Stimulated activated CD4-positive, alpha-beta T cell treated with anti-CD3 and anti-CD28 coated beads, Interleukin-12 subunit alpha, Interleukin-12 subunit beta, amount 100 ng/mL, for 4 hours (primary cell): Measurements from ENCODE around the gene TKTL2.
A peak's percentile ranks its signal among the peaks of the same experiment; 100 is the strongest.

Experiments used
- DNase-seq: peaks from one replicate; pipeline ENCODE4 v3.0.0-alpha.2; 2020

The TKTL2 gene, protein sequence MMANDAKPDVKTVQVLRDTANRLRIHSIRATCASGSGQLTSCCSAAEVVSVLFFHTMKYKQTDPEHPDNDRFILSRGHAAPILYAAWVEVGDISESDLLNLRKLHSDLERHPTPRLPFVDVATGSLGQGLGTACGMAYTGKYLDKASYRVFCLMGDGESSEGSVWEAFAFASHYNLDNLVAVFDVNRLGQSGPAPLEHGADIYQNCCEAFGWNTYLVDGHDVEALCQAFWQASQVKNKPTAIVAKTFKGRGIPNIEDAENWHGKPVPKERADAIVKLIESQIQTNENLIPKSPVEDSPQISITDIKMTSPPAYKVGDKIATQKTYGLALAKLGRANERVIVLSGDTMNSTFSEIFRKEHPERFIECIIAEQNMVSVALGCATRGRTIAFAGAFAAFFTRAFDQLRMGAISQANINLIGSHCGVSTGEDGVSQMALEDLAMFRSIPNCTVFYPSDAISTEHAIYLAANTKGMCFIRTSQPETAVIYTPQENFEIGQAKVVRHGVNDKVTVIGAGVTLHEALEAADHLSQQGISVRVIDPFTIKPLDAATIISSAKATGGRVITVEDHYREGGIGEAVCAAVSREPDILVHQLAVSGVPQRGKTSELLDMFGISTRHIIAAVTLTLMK

GRCh38 chr4:163473576-163473975, at the start of gene TKTL2:
Gene TKTL2 (minus strand): TSS chr4:163473754. CDS start chr4:163473734, 20 bp downstream.
- no peak for DNase-seq

DNA sequence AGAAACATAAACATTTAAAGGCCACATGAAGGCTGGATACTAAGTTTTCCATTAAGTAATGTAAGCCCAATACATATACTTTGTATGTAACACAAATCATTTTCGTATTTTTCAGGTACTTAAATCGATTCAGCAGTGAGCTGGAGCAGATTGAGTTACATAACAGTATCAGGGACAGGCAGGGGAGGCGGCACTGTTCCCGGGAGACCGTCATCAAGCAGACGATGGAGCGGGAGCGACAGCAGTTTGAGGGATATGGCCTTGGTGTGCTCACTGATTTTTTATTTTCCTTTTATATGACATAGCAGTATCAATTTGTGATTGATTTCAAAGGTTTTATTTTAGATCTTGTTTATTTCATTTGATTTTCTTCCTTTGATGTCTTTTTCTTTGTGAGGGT, 41.6 kb upstream of the TKTL2 start:
- DNase-seq, result no peak

- DNase-seq, result no peak
Observed at GRCh38 chr4:163505374-163505773, 31.8 kb upstream of the TKTL2 start.

GRCh38 chr4:163500586-163500985, 27.0 kb upstream of the TKTL2 start:
- no peak for DNase-seq

- no peak for DNase-seq
Observed at GRCh38 chr4:163495900-163496299, 22.3 kb upstream of the TKTL2 start.

DNA sequence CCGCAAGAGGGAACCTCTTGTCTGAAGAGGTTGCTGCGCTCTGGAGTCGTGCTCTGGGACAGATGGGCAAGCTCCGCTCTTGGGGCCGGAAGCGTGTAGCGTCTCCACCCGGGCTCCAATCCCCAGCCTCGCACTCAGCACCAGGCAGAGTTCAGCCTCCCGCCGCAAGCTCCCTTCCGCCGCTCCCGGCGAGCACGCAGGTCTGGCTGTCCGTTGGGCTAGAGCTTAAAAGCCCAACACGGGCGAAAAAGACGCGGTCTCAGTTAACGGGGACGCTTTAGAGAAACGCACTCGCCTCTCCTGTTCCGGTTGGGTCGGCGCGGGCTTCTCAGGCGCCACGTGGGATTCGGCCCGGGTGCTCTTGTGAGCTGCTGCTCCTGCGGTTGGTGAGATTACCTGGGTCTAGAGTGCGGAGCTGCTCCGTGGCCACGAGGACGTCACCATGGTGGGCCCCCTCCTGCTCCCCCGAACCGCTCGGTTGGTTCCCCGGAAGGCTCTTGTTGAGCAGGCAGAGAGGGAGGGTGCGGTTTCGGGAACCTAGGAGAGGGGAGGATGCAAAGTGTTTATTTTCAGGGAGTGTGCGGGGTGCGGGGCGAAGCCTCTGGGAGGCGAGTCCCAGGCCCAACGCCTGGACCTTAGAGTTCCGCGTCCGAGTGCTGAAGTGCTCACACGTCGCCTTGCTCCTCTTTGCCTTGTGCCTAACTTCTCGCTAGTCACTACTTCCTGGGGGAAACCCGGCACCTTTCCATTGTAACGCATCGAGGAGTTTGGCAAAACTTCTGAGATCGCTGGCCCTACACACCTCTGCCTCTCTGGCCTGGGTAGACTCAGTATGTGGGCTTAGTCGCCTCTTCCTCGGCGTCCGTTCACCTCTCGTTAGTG, 21.0 kb upstream of the TKTL2 start, which contains the start of gene TMA16:
TSS of gene TMA16 (plus strand) at position 331 of the 882 bp plus-strand sequence. CDS start at position 443, 112 bp downstream.
- DNase-seq, result peak; percentile 76

DNA sequence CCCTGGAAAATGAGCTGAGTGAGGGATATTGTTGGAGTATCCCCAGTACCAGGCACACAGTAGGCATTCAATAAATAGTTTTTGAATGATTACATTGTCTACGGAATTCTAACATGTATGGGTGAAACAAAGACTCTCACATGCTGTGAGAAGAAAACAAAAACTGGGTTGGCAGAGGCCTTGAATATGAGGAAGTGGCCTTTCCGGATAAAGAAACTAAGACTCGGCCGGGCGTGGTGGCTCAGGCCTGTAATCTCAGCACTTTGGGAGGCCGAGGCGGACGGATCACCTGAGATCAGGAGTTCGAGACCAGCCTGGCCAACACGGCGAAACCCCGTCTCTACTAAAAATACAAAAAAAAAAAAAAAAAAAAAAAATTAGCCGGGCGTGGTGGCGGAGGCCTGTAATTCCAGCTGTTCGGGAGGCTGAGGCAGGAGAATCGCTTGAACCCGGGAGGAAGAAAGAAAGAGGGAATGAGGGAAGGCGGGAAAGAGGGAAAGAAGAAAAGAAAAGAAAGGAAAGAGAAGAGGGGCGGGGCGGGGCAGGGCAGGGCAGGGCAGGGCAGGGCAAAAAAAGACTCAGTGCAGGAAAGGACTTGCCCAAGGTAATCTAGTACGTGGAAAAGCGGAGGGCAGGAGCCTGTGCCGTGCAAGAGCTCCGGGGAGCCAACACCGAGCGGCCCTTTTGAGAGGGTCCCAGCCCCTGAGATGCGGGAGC, 20.2 kb upstream of the TKTL2 start:
- DNase-seq, result peak; percentile 8

- DNase-seq, result no peak
Observed at GRCh38 chr4:163492951-163493504, 19.5 kb upstream of the TKTL2 start.

DNA sequence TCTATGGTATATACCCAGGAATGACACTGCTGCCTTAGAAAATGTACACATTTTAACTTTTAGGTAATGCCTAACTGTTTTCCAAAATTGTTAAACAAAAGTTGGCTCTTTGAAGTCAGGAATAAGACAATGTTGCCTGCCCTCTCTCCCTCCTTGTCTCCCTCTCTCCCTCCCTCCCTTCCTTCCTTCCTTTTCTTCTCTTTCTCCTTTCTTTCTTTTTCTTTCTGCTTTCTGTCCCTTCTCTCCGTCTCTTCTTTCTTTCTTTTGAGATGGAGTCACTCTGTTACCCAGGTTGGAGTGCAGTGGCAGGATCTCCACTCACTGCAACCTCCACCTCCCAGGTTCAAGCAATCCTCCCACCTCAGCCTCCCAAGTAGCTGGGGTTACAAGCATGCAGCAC, 16.4 kb upstream of the TKTL2 start:
- no peak for DNase-seq

DNA sequence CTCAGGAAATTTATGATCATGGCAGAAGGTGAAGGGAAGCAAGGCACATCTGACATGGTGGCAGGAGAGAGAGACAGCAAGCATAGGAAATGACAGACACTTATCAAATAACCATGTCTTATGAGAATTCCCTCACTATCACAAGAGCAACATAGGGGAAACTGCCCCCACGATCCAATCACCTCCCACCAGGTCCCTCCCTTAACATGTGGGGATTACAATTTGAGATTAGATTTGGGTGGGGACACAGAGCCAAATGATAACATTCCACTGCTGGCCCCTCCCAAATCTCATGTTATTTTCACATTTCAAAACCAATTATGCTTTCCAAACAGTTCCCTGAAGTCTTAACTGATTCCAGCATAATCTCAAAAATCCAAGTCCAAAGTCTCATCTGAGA, 12.8 kb upstream of the TKTL2 start:
- DNase-seq, result no peak

DNA sequence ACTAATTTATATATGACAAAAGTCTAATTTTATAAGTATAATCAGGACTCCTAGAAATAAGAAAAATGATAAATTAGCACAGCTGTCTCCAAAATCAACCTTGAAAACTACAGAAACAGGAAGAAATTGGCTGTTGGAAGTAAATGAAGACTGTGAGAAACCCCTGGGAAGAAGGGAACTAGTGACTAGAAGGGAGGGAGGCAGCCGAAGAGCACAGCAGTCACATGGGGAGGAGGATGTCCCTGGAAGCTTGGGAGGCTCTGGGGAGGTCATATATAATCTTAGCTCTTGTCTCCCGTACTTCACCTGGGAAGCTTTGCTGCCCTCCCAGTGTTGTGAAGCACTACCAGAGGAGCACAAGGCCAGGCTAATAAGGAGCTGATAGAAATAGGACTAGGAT, 12.0 kb upstream of the TKTL2 start:
- DNase-seq, result no peak

DNA sequence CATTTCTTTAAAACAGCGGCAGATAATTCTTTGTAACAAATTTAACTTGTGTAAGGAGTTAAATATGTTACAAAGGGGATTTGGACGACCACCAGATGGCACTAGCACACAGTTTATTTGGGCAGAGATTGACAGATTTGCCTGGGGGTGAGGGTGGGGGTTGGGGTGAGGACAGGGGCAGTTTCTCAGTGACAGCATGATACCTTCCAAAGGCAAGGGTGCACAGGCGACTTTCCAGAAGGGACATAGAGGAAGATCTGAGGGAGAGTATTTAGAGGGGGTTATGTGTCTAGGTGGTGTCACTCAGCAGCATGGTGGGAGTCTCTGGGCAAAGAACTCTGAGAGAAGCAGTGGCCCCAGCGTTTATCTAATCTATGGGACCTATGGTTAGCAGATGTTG, 11.4 kb upstream of the TKTL2 start:
- peak; percentile 45 for DNase-seq

- no peak for DNase-seq
Observed at GRCh38 chr4:163482190-163482589, 8.6 kb upstream of the TKTL2 start.

DNA sequence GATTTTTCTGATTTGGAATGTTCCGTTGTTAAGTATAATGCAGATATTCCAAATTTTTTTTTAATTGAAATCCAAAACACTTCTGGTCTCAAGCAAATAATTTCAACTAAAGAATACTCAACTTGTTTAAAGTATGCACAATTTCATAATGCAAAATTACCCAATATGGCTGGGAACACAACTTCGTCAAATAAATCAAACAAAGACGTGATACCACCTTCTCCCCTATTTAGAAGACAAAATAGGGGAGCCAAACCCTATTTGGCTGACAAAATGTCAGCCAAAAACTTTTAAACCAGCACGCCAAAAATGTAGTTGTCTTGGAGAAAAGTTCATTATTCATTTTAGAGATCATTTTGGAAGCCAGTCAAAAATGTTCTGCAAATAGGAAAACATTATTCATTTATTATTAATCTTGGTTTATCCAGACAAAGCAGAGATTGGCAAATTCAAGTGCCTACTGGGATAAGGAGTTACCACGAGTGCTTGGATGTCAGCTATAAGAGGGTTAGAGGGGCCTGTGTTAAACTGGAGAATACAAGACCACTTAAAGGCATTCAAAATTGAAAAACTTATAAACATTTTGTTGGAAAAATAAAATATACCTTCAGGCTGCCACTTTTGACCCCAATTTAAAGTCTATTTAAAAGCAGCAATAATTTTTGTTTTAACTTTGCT, 3.3 kb upstream of the TKTL2 start:
- no peak for DNase-seq

DNA sequence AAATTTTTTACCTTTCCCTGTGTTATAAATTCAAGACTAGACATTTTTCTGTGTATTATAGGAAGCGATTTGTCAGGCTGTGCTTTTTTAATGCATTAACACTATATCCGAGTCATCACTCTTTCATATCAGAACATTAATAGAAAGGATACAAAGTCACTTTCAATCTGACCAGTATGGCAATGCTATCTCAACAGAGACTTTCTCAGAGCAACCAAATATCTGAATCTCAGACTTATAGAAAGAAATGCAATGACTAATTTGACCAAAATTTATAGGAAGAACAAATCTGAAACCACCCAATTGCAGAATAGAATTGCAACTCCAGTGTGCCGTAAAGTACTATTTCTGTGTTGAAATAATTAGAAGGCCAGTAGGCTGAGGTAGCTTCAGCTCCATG, 473 bp upstream of the TKTL2 start:
- DNase-seq, result no peak

- DNase-seq, result no peak
Observed at GRCh38 chr4:163473130-163473529, 424 bp downstream of the TKTL2 start.

- no peak for DNase-seq
Observed at GRCh38 chr4:163470391-163470790, 3.2 kb downstream of the TKTL2 start.

DNA sequence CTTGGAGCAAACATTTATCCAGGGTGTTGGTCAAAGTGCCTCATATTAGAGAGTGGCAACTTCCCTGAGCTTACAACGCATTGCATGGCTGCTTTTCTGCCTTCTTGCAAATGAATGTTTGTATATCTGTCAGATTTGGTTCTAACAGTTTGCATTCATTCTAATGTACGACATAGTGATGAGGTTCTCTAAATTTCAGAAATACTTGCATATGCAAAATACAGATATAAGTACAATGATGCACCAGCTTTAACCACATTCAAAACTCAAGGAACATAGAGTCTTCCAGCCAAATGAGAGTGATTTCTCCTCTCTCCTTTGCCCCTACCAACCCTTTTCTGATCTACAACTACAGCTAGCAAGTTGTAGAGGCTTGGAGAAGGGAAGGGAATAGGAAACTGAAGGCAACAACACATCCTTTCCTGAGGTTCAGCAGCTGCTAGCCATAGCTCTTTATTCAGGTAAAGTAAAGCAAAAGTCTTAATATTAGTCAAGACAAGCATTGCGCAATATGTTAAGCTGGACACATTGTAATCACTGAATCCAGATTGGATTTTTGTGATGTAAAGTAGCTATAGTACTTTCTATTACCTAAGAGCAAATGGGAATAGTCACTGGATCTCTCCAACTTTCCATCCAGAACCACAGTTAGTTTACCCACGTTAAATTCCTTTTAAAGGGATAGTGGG, 6.3 kb downstream of the TKTL2 start:
- no peak for DNase-seq

- no peak for DNase-seq
Observed at GRCh38 chr4:163462556-163462955, 11.0 kb downstream of the TKTL2 start.

GRCh38 chr4:163448540-163449203, 24.9 kb downstream of the TKTL2 start:
- DNase-seq, result no peak

DNA sequence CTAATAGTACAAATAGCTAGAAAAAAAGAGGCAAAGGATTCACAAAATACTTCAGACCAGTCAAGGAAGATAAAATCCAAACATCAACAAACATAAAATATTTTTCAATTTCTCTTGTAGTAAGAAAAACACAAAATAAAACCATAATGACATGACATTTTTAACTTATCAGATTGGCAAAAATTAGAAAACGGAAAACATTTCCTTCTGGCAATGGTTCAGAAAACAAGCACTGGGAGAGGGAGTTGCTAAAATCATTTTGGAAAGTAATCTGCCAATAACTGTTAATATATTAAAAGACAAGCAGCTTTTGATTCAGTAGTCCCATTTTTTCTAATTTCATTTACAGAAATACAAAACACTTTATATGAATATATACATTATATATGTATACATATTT, 26.1 kb downstream of the TKTL2 start:
- DNase-seq, result no peak
